SK-N-SH (cell line): ENCODE results near the gene NAGA. TPM values are rescaled to one million over a fixed set of nuclear protein-coding genes. Genes with fewer than 3 reads are reported as not detected.
A peak's percentile ranks its signal among the peaks of the same experiment; 100 is the strongest.

Experiments used
- CTCF ChIA-PET: fragments of 300-600, 350-600 bp; formaldehyde crosslinking; extraction: SDS; loops from one replicate; lab custom pipeline; 2021; lab: Yijun Ruan, JAX
- POLR2A ChIA-PET: fragments of 350-600 bp; sonication (Branson Sonifier 250); formaldehyde crosslinking; extraction: SDS; loops from one replicate; lab custom pipeline; 2020; ENCODE audit warnings: antibody characterized with exemption, inconsistent platforms; lab: Yijun Ruan, JAX
- DNase-seq: peaks from one replicate; pipeline ENCODE4 v3.0.0; 2012
- H2AFZ ChIP-seq: fragments of 200-600 bp; sonication (generic); 2 replicates; pipeline ENCODE4 v1.8.1; 2016; ENCODE audit warnings: antibody characterized with exemption, mild to moderate bottlenecking, low read depth
- H3F3A ChIP-seq: fragments of 200-600 bp; sonication (generic); replicated peaks from 2 replicates; pipeline ENCODE3; 2016; ENCODE audit warnings: antibody characterized with exemption, mild to moderate bottlenecking; ENCODE audit not compliant: insufficient read depth
- H3K27ac ChIP-seq, 2 experiments: fragments of 200-500 bp in 1 of 2; fragments of 200-600 bp in 1 of 2; sonication (Bioruptor generic) in 1 of 2; sonication (generic), shearing (Covaris generic) in 1 of 2; 2 replicates each; pipeline versions ENCODE4 v1.5.1 to v1.6.1; 2014 to 2016; ENCODE audit warnings: low read depth in 2 of 2, inconsistent platforms in 1 of 2, low read length in 1 of 2, mild to moderate bottlenecking in 1 of 2, mixed read lengths in 1 of 2
- H3K27me3 ChIP-seq: fragments of 200-600 bp; sonication (generic), shearing (Covaris generic); 2 replicates; pipeline ENCODE4 v1.6.1; 2016; ENCODE audit warnings: mixed run types; ENCODE audit not compliant: insufficient read depth
- H3K36me3 ChIP-seq, 2 experiments: fragments of 200-500 bp in 1 of 2; fragments of 200-600 bp in 1 of 2; sonication (Bioruptor generic) in 1 of 2; sonication (generic) in 1 of 2; replicated peaks in 1 of 2; 2 replicates each; pipeline versions ENCODE3 to v1.5.1; 2014 to 2016; ENCODE audit warnings: low read length in 1 of 2, mild to moderate bottlenecking in 1 of 2; ENCODE audit not compliant: insufficient read depth in 2 of 2, control insufficient read depth in 1 of 2
- H3K4me1 ChIP-seq, 2 experiments: fragments of 200-500 bp in 1 of 2; fragments of 200-600 bp in 1 of 2; sonication (Bioruptor generic) in 1 of 2; sonication (generic), shearing (Covaris generic) in 1 of 2; 2 replicates each; pipeline versions ENCODE4 v1.5.1 to v1.6.1; 2014 to 2016; ENCODE audit warnings: low read depth in 1 of 2, low read length in 1 of 2, mixed run types in 1 of 2; ENCODE audit not compliant: insufficient read depth in 2 of 2, control insufficient read depth in 1 of 2
- H3K4me2 ChIP-seq: fragments of 200-600 bp; sonication (generic), shearing (Covaris generic); 2 replicates; pipeline ENCODE4 v1.6.1; 2017; ENCODE audit warnings: mixed run types
- H3K4me3 ChIP-seq, 2 experiments: fragments of 200-500 bp in 1 of 2; fragments of 200-600 bp in 1 of 2; sonication (Bioruptor generic) in 1 of 2; sonication (generic), shearing (Covaris generic) in 1 of 2; 2 replicates each; pipeline versions ENCODE4 v1.5.1 to v1.8.1; 2014 to 2016; ENCODE audit warnings: low read depth in 2 of 2, inconsistent platforms in 1 of 2, low read length in 1 of 2, mild to moderate bottlenecking in 1 of 2, mixed read lengths in 1 of 2, moderate library complexity in 1 of 2
- H3K79me2 ChIP-seq: fragments of 200-600 bp; sonication (generic); 2 replicates; pipeline ENCODE4 v1.8.1; 2017; ENCODE audit warnings: mild to moderate bottlenecking; ENCODE audit not compliant: insufficient read depth
- H3K9ac ChIP-seq: fragments of 200-600 bp; sonication (generic); 2 replicates; pipeline ENCODE4 v1.6.1; 2017; ENCODE audit warnings: mixed run types
- H3K9me2 ChIP-seq: fragments of 200-600 bp; sonication (generic); 2 replicates; pipeline ENCODE4 v1.6.1; 2017; ENCODE audit warnings: mixed run types
- H3K9me3 ChIP-seq: fragments of 200-600 bp; sonication (generic); 2 replicates; pipeline ENCODE4 v1.6.1; 2017; ENCODE audit warnings: mixed run types, mild to moderate bottlenecking, moderate library complexity
- H4K20me1 ChIP-seq: fragments of 200-600 bp; sonication (generic); 2 replicates; pipeline ENCODE4 v1.6.1; 2017; ENCODE audit warnings: mild to moderate bottlenecking, mixed run types; ENCODE audit not compliant: insufficient read depth
- EP300 ChIP-seq, 2 experiments: IDR thresholded peaks; 2 replicates each; pipeline versions ENCODE4 v1.4.0 to v1.6.1; 2012; ENCODE audit warnings: borderline replicate concordance in 1 of 2, low read depth in 1 of 2, low read length in 1 of 2
- FOXM1 ChIP-seq: IDR thresholded peaks from 2 replicates; pipeline ENCODE4 v1.4.0; 2012; ENCODE audit warnings: low read depth, mild to moderate bottlenecking
- MXI1 ChIP-seq: IDR thresholded peaks from 2 replicates; pipeline ENCODE4 v1.6.1; 2012; ENCODE audit warnings: mild to moderate bottlenecking, low read depth, low read length, improper control_type of control experiment
- NFIC ChIP-seq: IDR thresholded peaks from 2 replicates; pipeline ENCODE4 v1.4.0; 2012; ENCODE audit warnings: borderline replicate concordance
- RCOR1 ChIP-seq: fragments of 150-350 bp; IDR thresholded peaks from 2 replicates; pipeline ENCODE4 v1.6.1; 2017; ENCODE audit warnings: antibody characterized with exemption, low read length
- SIN3A ChIP-seq: IDR thresholded peaks from 2 replicates; pipeline ENCODE4 v1.6.1; 2012; ENCODE audit warnings: low read depth, mild to moderate bottlenecking, low read length, moderate library complexity, borderline replicate concordance
- SMC3 ChIP-seq: IDR thresholded peaks from 2 replicates; pipeline ENCODE4 v1.6.1; 2012; ENCODE audit warnings: low read depth, low read length, improper control_type of control experiment
- TAF1 ChIP-seq: IDR thresholded peaks from 2 replicates; pipeline ENCODE4 v1.6.1; 2012; ENCODE audit warnings: low read depth, mild to moderate bottlenecking, low read length, moderate library complexity, borderline replicate concordance
- WGBS: methylation state at CpG from one replicate; pipeline ENCODE4 v1.1.6; 2017; ENCODE audit warnings: low lambda C conversion rate; 5-methylcytosine and 5-hydroxymethylcytosine counted together
- polyA plus RNA-seq, 3 experiments: library from polyadenylated mRNA; depleted of rRNA; stranded (reverse); fragments of >200 nt; gene quantifications; 2 replicates each; pipeline ENCODE4 v1.2.3, GENCODE V29; 2012
- TF ChIP-seq, protein P1 (sequence below): IDR thresholded peaks from 2 replicates; pipeline ENCODE4 v1.4.0; 2012; ENCODE audit warnings: low read depth
- TF ChIP-seq, protein P2 (sequence below): IDR thresholded peaks from 2 replicates; pipeline ENCODE4 v1.4.0; 2012; ENCODE audit warnings: low read depth, borderline replicate concordance
- TF ChIP-seq, protein P3 (sequence below): IDR thresholded peaks from 2 replicates; pipeline ENCODE4; 2012
- TF ChIP-seq, protein P4 (sequence below): IDR thresholded peaks from 2 replicates; pipeline ENCODE4 v1.6.1; 2012; ENCODE audit warnings: mild to moderate bottlenecking, low read depth, low read length, moderate library complexity
- TF ChIP-seq, protein P5 (sequence below): fragments of 150-350 bp; IDR thresholded peaks from 2 replicates; pipeline ENCODE4 v1.6.1; 2017; ENCODE audit warnings: antibody characterized with exemption, low read length, low read depth, borderline replicate concordance
- TF ChIP-seq, protein P6 (sequence below): IDR thresholded peaks from 2 replicates; pipeline ENCODE4 v1.4.0; 2012; ENCODE audit warnings: low read depth, borderline replicate concordance

NAGA gene
- polyA plus RNA-seq, 1 of the 3 experiments (the other 2 are of a cell fraction): 16.8 TPM

DNA sequence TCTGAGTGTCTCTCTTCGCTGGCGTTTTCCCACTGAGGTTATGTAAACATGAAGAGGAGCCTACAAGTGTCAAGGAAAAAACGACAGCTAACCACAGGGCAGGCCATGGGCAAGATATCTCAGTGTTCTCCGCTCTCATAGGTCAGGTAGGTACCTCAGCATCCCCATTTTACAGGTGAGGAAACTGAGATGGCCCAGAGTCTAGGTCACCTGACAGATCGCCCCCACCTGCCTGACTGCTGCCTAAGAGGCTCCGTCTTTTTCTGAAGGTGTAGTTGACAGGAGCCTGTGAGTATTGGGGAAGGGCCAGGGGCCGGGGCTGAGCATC is 20.8 kb upstream of the NAGA start:
- Histone ChIP-seq H3F3A (peaks cover 9% of the 10 kb centered on the region), H4K20me1 (no peaks in the 10 kb centered on the region), H3K9ac (peak overlapping the region; percentile 56), H3K79me2 (peaks cover 27% of the 10 kb centered on the region), H3K9me3 (no peaks in the 10 kb centered on the region), H3K27me3 (no peaks in the 10 kb centered on the region), H3K4me2 (peak overlapping the region; percentile 81), H3K4me3 (peak overlapping the region; percentile 50 to 74), H2AFZ (peak overlapping the region; percentile 68; the same call in 1 of the 2 replicates), H3K9me2 (no peaks in the 10 kb centered on the region), H3K27ac (peak overlapping the region; percentile 50 to 62; a peak in 3 of 4 replicates), H3K4me1 (peaks cover 0 to 4% of the 10 kb centered on the region in 2 experiments; a peak in 1 of 4 replicates), H3K36me3 (peaks cover 6 to 8% of the 10 kb centered on the region in 2 experiments)
- TF ChIP-seq TAF1: no peak
- TF ChIP-seq, protein P1, sequence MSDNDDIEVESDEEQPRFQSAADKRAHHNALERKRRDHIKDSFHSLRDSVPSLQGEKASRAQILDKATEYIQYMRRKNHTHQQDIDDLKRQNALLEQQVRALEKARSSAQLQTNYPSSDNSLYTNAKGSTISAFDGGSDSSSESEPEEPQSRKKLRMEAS: no peak
- no peak for TF ChIP-seq RCOR1
- no peak for TF ChIP-seq SIN3A
- TF ChIP-seq, protein P2, sequence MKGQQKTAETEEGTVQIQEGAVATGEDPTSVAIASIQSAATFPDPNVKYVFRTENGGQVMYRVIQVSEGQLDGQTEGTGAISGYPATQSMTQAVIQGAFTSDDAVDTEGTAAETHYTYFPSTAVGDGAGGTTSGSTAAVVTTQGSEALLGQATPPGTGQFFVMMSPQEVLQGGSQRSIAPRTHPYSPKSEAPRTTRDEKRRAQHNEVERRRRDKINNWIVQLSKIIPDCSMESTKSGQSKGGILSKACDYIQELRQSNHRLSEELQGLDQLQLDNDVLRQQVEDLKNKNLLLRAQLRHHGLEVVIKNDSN: no peak
- no peak for TF ChIP-seq MXI1
- TF ChIP-seq, protein P3, sequence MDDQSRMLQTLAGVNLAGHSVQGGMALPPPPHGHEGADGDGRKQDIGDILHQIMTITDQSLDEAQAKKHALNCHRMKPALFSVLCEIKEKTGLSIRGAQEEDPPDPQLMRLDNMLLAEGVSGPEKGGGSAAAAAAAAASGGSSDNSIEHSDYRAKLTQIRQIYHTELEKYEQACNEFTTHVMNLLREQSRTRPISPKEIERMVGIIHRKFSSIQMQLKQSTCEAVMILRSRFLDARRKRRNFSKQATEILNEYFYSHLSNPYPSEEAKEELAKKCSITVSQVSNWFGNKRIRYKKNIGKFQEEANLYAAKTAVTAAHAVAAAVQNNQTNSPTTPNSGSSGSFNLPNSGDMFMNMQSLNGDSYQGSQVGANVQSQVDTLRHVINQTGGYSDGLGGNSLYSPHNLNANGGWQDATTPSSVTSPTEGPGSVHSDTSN: no peak
- TF ChIP-seq, protein P4, sequence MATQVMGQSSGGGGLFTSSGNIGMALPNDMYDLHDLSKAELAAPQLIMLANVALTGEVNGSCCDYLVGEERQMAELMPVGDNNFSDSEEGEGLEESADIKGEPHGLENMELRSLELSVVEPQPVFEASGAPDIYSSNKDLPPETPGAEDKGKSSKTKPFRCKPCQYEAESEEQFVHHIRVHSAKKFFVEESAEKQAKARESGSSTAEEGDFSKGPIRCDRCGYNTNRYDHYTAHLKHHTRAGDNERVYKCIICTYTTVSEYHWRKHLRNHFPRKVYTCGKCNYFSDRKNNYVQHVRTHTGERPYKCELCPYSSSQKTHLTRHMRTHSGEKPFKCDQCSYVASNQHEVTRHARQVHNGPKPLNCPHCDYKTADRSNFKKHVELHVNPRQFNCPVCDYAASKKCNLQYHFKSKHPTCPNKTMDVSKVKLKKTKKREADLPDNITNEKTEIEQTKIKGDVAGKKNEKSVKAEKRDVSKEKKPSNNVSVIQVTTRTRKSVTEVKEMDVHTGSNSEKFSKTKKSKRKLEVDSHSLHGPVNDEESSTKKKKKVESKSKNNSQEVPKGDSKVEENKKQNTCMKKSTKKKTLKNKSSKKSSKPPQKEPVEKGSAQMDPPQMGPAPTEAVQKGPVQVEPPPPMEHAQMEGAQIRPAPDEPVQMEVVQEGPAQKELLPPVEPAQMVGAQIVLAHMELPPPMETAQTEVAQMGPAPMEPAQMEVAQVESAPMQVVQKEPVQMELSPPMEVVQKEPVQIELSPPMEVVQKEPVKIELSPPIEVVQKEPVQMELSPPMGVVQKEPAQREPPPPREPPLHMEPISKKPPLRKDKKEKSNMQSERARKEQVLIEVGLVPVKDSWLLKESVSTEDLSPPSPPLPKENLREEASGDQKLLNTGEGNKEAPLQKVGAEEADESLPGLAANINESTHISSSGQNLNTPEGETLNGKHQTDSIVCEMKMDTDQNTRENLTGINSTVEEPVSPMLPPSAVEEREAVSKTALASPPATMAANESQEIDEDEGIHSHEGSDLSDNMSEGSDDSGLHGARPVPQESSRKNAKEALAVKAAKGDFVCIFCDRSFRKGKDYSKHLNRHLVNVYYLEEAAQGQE: no peak
- TF ChIP-seq, protein P5, sequence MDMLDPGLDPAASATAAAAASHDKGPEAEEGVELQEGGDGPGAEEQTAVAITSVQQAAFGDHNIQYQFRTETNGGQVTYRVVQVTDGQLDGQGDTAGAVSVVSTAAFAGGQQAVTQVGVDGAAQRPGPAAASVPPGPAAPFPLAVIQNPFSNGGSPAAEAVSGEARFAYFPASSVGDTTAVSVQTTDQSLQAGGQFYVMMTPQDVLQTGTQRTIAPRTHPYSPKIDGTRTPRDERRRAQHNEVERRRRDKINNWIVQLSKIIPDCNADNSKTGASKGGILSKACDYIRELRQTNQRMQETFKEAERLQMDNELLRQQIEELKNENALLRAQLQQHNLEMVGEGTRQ: no peak
- TF ChIP-seq, protein P6, sequence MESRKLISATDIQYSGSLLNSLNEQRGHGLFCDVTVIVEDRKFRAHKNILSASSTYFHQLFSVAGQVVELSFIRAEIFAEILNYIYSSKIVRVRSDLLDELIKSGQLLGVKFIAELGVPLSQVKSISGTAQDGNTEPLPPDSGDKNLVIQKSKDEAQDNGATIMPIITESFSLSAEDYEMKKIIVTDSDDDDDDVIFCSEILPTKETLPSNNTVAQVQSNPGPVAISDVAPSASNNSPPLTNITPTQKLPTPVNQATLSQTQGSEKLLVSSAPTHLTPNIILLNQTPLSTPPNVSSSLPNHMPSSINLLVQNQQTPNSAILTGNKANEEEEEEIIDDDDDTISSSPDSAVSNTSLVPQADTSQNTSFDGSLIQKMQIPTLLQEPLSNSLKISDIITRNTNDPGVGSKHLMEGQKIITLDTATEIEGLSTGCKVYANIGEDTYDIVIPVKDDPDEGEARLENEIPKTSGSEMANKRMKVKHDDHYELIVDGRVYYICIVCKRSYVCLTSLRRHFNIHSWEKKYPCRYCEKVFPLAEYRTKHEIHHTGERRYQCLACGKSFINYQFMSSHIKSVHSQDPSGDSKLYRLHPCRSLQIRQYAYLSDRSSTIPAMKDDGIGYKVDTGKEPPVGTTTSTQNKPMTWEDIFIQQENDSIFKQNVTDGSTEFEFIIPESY: no peak
- TF ChIP-seq NFIC: no peak
- TF ChIP-seq FOXM1: no peak
- no peak for TF ChIP-seq EP300 (IDR thresholded peaks at IDR 0.05; ENCODE audit: borderline replicate concordance in 1 of 2, low read depth in 1 of 2, low read length in 1 of 2)
- TF ChIP-seq SMC3: no peak
- ChIA-PET POLR2A (interaction anchor here (0.9 to 2.1 kb wide), 3 partner anchors 11 to 353 kb away, joined by 3 to 8 read pairs (median 8); no protein-coding TSS in a partner anchor), CTCF (interaction anchor here (0.6 to 2.1 kb wide), 22 partner anchors 9 to 382 kb away, joined by 3 to 28 read pairs (median 3); partner anchors contain the start of genes CENPM, SMDT1 and SMIM45)
- WGBS: 78% methylated on average over 1 of the region's 7 CpGs
- no peak for DNase-seq
